Measurements from ENCODE around the gene TRIM71. TPM values are rescaled to one million over a fixed set of nuclear protein-coding genes. Genes with fewer than 3 reads are reported as not detected.
"Not testable (repeated sequence)": the region's sequence is repeated elsewhere in the genome, so short reads cannot be mapped to it uniquely, and the experiment has no call there.

The TRIM71 gene
- total RNA-seq, 1 experiment from 2014 or later: not detected

GRCh38 chr3:32841867-32842470, 24.2 kb downstream of the TRIM71 start:
- no peak for DNase-seq (ENCODE audit: extremely low read depth, low read depth)

GRCh38 chr3:32842531-32842931, 24.7 kb downstream of the TRIM71 start:
- DNase-seq (ENCODE audit: extremely low read depth, low read depth): no peak

GRCh38 chr3:32842987-32843386, 25.2 kb downstream of the TRIM71 start:
- DNase-seq (ENCODE audit: extremely low read depth, low read depth): no peak

- DNase-seq (ENCODE audit: extremely low read depth, low read depth): no peak
Measured at GRCh38 chr3:32843510-32844321, 25.9 kb downstream of the TRIM71 start.

- DNase-seq (ENCODE audit: extremely low read depth, low read depth): no peak
Measured at GRCh38 chr3:32844322-32844654, 26.5 kb downstream of the TRIM71 start.

- DNase-seq (ENCODE audit: extremely low read depth, low read depth): no peak
Measured at GRCh38 chr3:32844914-32845313, 27.1 kb downstream of the TRIM71 start.

- DNase-seq (ENCODE audit: extremely low read depth, low read depth): not testable (repeated sequence)
Measured at GRCh38 chr3:32845546-32845945, 27.7 kb downstream of the TRIM71 start.

GRCh38 chr3:32847045-32847444, 29.2 kb downstream of the TRIM71 start:
- not testable (repeated sequence) for DNase-seq (ENCODE audit: extremely low read depth, low read depth)

GRCh38 chr3:32847528-32847927, 29.7 kb downstream of the TRIM71 start:
- DNase-seq (ENCODE audit: extremely low read depth, low read depth): no peak

- no peak for DNase-seq (ENCODE audit: extremely low read depth, low read depth)
Measured at GRCh38 chr3:32848215-32848614, 30.4 kb downstream of the TRIM71 start.

- no peak for DNase-seq (ENCODE audit: extremely low read depth, low read depth)
Measured at GRCh38 chr3:32849046-32849445, 31.2 kb downstream of the TRIM71 start.

GRCh38 chr3:32850226-32850625, 32.4 kb downstream of the TRIM71 start:
- no peak for DNase-seq (ENCODE audit: extremely low read depth, low read depth)

GRCh38 chr3:32850636-32851035, 32.8 kb downstream of the TRIM71 start:
- no peak for DNase-seq (ENCODE audit: extremely low read depth, low read depth)

- DNase-seq (ENCODE audit: extremely low read depth, low read depth): no peak
Measured at GRCh38 chr3:32852146-32852545, 34.3 kb downstream of the TRIM71 start.

GRCh38 chr3:32855350-32855953, 37.7 kb downstream of the TRIM71 start:
- DNase-seq (ENCODE audit: extremely low read depth, low read depth): no peak

- DNase-seq (ENCODE audit: extremely low read depth, low read depth): no peak
Measured at GRCh38 chr3:32856355-32856889, 38.6 kb downstream of the TRIM71 start.

GRCh38 chr3:32856901-32857507, 39.2 kb downstream of the TRIM71 start:
- DNase-seq (ENCODE audit: extremely low read depth, low read depth): no peak

- no peak for DNase-seq (ENCODE audit: extremely low read depth, low read depth)
Measured at GRCh38 chr3:32857921-32858320, 40.1 kb downstream of the TRIM71 start.

GRCh38 chr3:32859604-32860237, 41.9 kb downstream of the TRIM71 start:
- no peak for DNase-seq (ENCODE audit: extremely low read depth, low read depth)

GRCh38 chr3:32860499-32860898, 42.7 kb downstream of the TRIM71 start:
- DNase-seq (ENCODE audit: extremely low read depth, low read depth): no peak

GRCh38 chr3:32861681-32862080, 43.9 kb downstream of the TRIM71 start:
- DNase-seq (ENCODE audit: extremely low read depth, low read depth): no peak
